ENCODE results near the gene EBF4. TPM values are rescaled to one million over a fixed set of nuclear protein-coding genes. Genes with fewer than 3 reads are reported as not detected.
A peak's percentile ranks its signal among the peaks of the same experiment; 100 is the strongest.

Gene EBF4
- total RNA-seq, 1 donor from 2014 or later, result 11.0 TPM

DNA sequence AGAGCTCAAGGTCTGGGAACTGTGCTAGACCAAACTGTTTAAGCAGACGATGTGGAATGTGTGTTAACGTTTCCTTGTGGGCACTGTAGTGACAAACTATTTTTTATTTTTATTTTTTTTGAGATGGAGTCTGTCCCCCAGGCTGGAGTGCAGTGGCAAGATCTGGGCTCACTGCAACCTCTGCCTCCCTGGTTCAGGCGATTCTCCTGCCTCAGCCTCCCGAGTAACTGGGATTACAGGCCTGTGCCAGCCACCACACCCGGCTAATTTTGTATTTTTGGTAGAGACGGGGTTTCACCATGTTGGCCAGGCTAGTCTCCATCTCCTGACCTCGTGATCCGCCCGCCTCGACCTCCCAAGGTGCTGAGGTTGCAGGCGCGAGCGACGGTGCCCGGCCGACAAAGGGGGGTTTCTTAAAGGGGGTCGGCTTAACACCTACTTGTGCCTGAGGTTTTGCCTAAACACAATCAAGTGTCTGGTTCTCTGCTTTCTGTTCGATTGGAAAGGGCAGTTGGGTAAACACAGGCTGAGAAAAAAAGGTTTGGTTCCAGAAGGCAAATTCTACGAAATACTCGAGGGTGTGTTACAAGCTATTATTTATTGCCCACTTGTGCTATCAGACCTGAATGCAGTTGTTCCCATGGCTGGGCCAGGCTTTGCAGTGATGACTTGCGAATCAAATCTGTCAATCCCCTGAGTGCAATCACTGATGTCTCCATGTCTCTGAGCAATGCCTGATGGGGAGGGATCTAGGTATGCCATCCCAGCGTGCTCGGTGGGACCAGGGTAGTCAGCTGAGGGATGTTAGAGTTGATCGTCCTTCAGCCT, 38.8 kb upstream of the EBF4 start:
- DNase-seq, result no peak
- peaks cover 5% of the 10 kb centered on the region for H3K4me1 Mint-ChIP-seq (ENCODE audit: low read depth, unreplicated experiment)
- peaks cover 3% of the 10 kb centered on the region for H3K36me3 Mint-ChIP-seq (ENCODE audit: unreplicated experiment)
- H3K4me3 Mint-ChIP-seq (ENCODE audit: unreplicated experiment), result peak overlapping the region; percentile 90
- peaks cover 2% of the 10 kb centered on the region for H3K9me3 Mint-ChIP-seq (ENCODE audit: unreplicated experiment)
- TF ChIP-seq, protein P1, sequence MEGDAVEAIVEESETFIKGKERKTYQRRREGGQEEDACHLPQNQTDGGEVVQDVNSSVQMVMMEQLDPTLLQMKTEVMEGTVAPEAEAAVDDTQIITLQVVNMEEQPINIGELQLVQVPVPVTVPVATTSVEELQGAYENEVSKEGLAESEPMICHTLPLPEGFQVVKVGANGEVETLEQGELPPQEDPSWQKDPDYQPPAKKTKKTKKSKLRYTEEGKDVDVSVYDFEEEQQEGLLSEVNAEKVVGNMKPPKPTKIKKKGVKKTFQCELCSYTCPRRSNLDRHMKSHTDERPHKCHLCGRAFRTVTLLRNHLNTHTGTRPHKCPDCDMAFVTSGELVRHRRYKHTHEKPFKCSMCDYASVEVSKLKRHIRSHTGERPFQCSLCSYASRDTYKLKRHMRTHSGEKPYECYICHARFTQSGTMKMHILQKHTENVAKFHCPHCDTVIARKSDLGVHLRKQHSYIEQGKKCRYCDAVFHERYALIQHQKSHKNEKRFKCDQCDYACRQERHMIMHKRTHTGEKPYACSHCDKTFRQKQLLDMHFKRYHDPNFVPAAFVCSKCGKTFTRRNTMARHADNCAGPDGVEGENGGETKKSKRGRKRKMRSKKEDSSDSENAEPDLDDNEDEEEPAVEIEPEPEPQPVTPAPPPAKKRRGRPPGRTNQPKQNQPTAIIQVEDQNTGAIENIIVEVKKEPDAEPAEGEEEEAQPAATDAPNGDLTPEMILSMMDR (IDR thresholded peaks at IDR 0.05; ENCODE audit: partially characterized antibody, unreplicated experiment), result no peak
- H3K27ac Mint-ChIP-seq (ENCODE audit: unreplicated experiment), result peak overlapping the region; percentile 76
- peaks cover 12% of the 10 kb centered on the region for H3K27me3 Mint-ChIP-seq (ENCODE audit: unreplicated experiment)

DNA sequence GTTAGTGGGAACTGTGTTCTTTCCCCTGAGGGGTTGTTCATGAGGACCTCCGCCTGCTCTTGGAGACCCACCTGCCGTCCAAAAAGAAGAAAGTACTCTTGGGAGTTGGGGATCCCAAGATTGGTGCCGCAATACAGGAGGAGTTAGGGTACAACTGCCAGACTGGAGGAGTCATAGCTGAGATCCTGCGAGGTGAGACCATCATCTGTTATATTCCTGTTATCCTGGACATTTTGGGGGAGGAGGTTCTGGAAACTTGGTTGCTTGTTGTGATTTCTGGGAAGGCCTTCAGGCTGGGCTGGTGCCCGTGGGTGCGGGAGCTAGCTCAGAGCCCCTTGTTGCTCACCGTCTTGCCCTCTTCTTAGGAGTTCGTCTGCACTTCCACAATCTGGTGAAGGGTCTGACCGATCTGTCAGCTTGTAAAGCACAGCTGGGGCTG, 38.2 kb upstream of the EBF4 start:
- Mint-ChIP-seq H3K9me3 (ENCODE audit: unreplicated experiment) (peaks cover 5% of the 10 kb centered on the region), H3K36me3 (ENCODE audit: unreplicated experiment) (peaks cover 4% of the 10 kb centered on the region), H3K4me1 (ENCODE audit: low read depth, unreplicated experiment) (peaks cover 5% of the 10 kb centered on the region), H3K27me3 (ENCODE audit: unreplicated experiment) (peaks cover 13% of the 10 kb centered on the region), H3K4me3 (ENCODE audit: unreplicated experiment) (peak overlapping the region; percentile 90), H3K27ac (ENCODE audit: unreplicated experiment) (peak overlapping the region; percentile 28)
- TF ChIP-seq, protein P1 (IDR thresholded peaks at IDR 0.05; ENCODE audit: partially characterized antibody, unreplicated experiment), result no peak
- DNase-seq, result no peak

DNA sequence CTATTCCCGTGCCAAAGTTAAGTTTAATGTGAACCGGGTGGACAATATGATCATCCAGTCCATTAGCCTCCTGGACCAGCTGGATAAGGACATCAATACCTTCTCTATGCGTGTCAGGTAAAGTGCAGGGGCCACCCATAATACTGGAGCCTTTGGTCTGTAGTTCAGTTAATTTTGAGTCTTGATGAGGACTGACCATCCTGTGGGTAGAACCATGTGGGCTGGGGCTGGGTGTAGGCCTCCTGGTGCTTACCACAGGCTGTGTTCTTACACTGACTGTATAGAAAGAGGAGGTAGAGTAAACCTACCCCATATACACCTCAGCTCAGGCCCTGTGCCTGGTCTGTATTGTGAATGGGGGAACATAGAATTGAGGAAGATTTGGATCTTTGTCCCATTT, 37.7 kb upstream of the EBF4 start:
- H3K9me3 Mint-ChIP-seq (ENCODE audit: unreplicated experiment), result peaks cover 5% of the 10 kb centered on the region
- H3K27ac Mint-ChIP-seq (ENCODE audit: unreplicated experiment), result peak overlapping the region; percentile 28
- H3K36me3 Mint-ChIP-seq (ENCODE audit: unreplicated experiment), result peaks cover 4% of the 10 kb centered on the region

DNA sequence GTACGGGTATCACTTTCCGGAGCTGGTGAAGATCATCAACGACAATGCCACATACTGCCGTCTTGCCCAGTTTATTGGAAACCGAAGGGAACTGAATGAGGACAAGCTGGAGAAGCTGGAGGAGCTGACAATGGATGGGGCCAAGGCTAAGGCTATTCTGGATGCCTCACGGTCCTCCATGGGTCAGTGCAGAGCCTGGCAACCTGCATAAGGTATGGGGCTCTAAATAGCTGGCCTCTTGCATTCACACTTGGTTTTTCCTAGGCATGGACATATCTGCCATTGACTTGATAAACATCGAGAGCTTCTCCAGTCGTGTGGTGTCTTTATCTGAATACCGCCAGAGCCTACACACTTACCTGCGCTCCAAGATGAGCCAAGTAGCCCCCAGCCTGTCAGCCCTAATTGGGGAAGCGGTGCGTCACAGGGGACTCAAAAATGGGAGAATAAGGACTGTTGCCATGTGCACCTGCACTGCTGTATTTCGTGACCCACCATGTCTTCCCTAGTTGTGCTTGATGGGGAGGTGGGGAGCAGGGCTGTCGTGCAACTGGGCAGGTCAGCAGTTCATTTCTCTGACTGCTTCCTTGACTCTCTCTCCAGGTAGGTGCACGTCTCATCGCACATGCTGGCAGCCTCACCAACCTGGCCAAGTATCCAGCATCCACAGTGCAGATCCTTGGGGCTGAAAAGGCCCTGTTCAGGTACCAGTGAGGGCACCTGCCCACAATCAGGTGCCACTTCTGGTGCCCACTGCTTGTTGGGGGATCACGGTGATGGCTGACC, 37.1 kb upstream of the EBF4 start:
- Mint-ChIP-seq H3K27ac (ENCODE audit: unreplicated experiment) (no peak overlapping the region), H3K4me1 (ENCODE audit: low read depth, unreplicated experiment) (peaks cover 5% of the 10 kb centered on the region), H3K27me3 (ENCODE audit: unreplicated experiment) (peaks cover 13% of the 10 kb centered on the region), H3K4me3 (ENCODE audit: unreplicated experiment) (no peak overlapping the region), H3K9me3 (ENCODE audit: unreplicated experiment) (peaks cover 5% of the 10 kb centered on the region), H3K36me3 (ENCODE audit: unreplicated experiment) (peaks cover 4% of the 10 kb centered on the region)
- TF ChIP-seq, protein P1 (IDR thresholded peaks at IDR 0.05; ENCODE audit: partially characterized antibody, unreplicated experiment), result no peak
- no peak for DNase-seq

More for the DNA sequence above, 37.7 kb upstream of the EBF4 start:
- Mint-ChIP-seq H3K27me3 (ENCODE audit: unreplicated experiment) (peaks cover 13% of the 10 kb centered on the region), H3K4me1 (ENCODE audit: low read depth, unreplicated experiment) (peaks cover 5% of the 10 kb centered on the region), H3K4me3 (ENCODE audit: unreplicated experiment) (peak overlapping the region; percentile 90)
- no peak for DNase-seq
- TF ChIP-seq, protein P1 (IDR thresholded peaks at IDR 0.05; ENCODE audit: partially characterized antibody, unreplicated experiment), result no peak
